GM19395 (cell line): ENCODE data around the gene B3GNT5.

Experiments used
- ATAC-seq: cut with Tn5 transposase; IDR thresholded peaks from one replicate; pipeline ENCODE4 v1.9.1; 2021; ENCODE audit warnings: mild to moderate bottlenecking, moderate library complexity; ENCODE audit not compliant: unreplicated experiment

Gene B3GNT5, protein sequence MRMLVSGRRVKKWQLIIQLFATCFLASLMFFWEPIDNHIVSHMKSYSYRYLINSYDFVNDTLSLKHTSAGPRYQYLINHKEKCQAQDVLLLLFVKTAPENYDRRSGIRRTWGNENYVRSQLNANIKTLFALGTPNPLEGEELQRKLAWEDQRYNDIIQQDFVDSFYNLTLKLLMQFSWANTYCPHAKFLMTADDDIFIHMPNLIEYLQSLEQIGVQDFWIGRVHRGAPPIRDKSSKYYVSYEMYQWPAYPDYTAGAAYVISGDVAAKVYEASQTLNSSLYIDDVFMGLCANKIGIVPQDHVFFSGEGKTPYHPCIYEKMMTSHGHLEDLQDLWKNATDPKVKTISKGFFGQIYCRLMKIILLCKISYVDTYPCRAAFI

GRCh38 chr3:183252973-183253527 is at the start of gene B3GNT5:
Gene B3GNT5 (plus strand): TSS chr3:183253253. CDS start chr3:183269799, 16,546 bp downstream.
- ATAC-seq = no peak

DNA sequence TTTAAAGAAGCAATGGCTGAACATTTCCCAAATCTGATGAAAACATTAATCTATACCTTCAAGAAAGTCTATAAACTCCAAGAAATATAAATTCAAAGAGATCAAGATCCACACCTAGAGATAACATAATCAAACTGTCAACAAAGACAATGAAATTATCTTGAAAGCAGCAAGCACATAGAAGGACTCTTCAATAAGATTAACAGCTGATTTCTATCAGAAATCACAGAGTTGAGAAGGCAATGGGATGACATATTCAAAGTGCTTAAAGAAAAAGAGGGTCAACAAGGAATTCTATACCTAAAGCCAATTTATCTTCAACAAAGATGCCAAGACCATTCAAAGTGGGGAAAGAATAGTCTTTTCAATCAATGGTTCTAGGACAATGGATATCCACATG is 49.4 kb upstream of the B3GNT5 start:
- no peak for ATAC-seq

DNA sequence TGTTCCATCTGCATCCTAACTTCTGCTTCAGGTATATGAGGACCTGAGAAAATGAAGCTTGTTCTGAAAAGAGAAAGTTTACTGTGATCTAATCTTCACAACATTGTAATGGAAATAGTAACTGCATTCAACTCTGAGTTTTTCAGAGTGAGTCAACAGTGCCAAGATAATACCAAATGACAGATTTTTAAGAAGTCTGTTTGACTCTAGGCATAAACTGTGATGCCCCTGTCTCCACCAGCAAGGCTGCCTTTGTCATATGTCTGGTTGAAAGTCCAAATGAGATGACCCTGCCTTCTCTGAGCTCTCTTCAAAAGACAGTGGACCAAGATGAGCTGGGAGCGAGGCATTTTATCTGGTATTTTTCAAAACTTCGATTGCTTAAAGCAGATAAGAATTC is 44.8 kb upstream of the B3GNT5 start:
- ATAC-seq = no peak

- ATAC-seq = no peak
These were observed 44.3 kb upstream of the B3GNT5 start for GRCh38 chr3:183208800-183209199.

GRCh38 chr3:183210341-183210740 is 42.7 kb upstream of the B3GNT5 start:
- no peak for ATAC-seq

GRCh38 chr3:183210862-183211341 is 42.2 kb upstream of the B3GNT5 start:
- no peak for ATAC-seq

- no peak for ATAC-seq
These were observed 41.7 kb upstream of the B3GNT5 start for GRCh38 chr3:183211352-183211751.

GRCh38 chr3:183212096-183212495 is 41.0 kb upstream of the B3GNT5 start:
- no peak for ATAC-seq

GRCh38 chr3:183212565-183212964 is 40.5 kb upstream of the B3GNT5 start:
- no peak for ATAC-seq

DNA sequence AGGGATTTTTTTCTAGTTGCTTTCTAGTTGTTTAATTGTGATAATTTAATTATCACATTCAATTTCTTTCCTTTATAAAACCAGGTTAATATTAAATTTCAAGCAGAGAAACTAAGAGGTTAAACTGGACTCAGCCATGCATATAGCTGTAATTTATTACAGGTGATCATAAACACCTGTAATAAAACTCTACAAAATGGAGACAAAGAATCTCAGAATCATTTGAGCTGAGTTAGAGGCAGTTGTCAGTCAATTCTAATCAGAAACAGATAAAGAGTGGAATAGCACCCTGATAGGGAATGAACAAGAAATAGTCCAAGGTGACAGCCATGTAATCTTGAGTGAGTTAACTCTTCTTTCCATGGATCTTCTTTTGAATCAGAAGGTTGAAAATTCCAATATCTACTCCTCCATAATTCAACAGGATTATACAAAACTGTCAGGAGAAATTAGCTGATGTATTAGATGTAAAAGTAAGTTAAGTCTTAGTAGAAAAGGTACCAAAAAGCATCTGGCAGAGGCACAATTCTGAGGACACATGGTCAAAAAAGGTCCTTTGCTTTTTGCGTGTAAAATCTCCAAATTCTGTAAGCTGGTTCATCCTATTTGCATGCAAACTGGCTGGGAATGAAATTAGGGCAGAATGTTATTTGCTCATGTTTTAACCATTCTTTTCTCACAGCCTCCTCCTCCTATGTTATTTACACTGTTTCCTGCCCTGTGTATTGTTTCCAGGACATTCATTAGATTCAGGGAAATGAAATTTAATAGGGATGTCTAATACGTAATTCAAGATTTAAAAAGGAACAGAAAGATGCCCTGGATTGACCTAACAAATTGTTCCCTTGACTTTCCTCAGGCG is 39.4 kb upstream of the B3GNT5 start:
- ATAC-seq = no peak

DNA sequence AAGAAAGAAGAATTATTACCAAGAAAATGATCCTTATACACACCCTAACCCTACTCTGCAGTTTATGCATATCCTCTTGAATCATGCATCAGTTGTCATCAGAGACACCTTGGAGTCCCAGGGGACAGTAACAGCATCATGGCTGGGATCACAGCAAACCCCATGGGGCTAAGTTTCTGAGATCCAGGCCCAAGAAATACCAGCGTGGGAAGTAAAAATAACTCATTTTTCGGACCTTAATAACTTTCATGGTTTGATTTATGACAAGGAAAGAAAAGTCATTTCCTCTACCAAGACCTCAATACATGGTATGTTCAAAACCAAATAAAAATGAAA is 38.8 kb upstream of the B3GNT5 start:
- no peak for ATAC-seq

DNA sequence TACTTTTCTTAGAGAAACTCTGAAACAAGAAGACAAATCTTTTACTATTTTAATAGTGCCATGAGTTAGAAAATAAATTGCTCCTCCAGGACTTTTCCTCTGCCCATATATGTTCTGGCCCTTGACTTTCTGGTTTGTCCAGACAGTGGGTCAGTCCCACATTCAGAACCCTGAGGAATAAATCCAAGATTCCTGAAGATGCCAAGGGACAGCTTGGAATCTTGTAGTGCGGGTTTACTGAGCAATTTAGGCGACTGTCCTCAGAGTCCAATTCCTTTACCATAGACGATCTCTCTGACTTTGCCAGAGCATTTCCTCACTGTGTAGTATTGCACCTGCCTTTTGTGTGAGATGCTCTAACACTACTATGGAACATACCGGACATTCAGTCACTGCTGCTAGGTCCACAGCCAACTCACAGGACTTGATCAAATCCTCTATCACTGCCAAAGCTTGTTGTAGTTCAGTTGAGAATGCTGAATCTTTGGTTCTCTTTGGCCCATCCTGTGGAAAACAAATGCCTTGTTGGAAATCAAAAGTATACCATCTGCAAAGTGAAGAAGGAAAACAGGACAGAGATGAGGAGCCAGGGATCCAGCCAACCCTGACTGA is 37.4 kb upstream of the B3GNT5 start:
- no peak for ATAC-seq

DNA sequence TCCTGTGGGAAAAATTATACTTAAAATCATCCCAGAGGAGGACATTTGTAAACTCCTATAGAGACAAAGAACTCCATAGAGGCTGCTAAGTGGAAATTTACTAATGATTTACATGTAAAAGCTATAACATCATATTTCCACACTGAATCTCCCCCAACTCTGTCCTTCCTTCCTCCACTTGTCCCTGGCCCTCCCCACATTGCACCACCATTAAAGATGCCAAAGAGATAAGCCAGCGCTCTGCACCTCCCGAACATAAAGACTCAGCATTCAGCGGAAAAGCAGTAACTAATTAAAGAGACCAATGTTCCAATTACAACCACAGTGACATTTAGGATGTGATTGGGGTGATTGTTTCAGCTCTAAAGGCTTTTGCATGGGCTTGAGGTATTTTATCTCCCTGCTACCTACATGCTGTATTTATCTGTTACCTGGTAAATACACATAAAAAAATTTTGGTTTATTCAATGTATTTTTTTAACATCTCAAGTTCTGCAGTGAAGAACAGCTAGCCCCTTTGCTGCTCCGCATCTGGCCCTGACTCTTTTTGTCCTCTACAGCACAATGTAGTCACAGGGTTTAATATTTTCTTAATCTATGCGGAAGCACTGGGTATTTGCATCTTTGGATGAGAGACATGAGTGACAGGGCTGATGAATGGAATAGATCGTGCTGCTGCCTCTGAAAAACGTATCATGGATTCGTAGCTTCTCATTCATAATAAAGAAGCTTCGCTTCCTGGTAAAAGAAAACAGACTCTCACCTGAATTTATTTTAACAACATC is 35.3 kb upstream of the B3GNT5 start:
- ATAC-seq = no peak

- no peak for ATAC-seq
These were observed 34.2 kb upstream of the B3GNT5 start for GRCh38 chr3:183218826-183219225.

DNA sequence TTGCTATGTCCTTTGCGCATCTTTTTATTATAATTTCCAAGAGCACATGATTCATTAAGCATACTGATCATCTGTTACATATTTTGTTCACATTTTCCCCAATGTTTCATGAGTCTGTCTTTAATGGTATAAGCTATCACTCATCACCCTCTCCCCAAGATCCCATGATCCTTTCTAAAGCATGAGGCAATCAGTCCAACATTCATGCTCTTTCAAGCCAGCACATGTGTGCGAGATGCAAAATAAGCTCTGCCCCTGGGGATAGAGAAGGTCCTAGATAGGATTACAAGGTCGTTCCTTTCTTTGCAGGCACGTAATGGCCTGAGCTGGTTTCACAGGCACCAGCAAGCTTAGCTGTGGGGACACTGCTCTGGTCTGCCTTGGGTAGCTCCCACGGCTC is 32.2 kb upstream of the B3GNT5 start:
- ATAC-seq = no peak

- ATAC-seq = no peak
These were observed 30.3 kb upstream of the B3GNT5 start for GRCh38 chr3:183222631-183223235.

- ATAC-seq = no peak
These were observed 28.7 kb upstream of the B3GNT5 start for GRCh38 chr3:183224180-183224970.

GRCh38 chr3:183226333-183226890 is 26.6 kb upstream of the B3GNT5 start:
- no peak for ATAC-seq

DNA sequence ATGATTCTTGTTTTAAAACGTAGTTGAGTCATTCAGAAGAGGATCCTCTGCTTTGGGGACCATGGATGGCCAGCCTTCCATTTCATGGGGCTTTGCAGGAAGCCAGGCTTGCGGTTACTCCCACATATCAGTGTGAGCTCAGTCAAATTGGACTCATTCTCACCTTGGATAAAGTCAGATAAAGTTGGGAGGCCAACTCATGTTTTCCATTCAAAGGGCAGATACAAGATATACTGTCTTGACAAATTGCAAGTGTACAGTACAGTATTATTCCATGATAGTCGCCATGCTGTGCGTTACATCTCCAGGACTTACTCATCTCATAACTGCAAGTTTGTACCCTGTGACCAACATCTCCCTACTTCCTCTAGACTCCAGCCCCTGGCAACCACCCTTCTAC is 25.5 kb upstream of the B3GNT5 start:
- no peak for ATAC-seq
